ENCODE results near the gene GABRA6. TPM values are rescaled to one million over a fixed set of nuclear protein-coding genes. Genes with fewer than 3 reads are reported as not detected.
"Not testable (repeated sequence)": the region's sequence is repeated elsewhere in the genome, so short reads cannot be mapped to it uniquely, and the experiment has no call there.

The GABRA6 gene
- not detected for total RNA-seq
- long read RNA-seq: 0 reads

DNA sequence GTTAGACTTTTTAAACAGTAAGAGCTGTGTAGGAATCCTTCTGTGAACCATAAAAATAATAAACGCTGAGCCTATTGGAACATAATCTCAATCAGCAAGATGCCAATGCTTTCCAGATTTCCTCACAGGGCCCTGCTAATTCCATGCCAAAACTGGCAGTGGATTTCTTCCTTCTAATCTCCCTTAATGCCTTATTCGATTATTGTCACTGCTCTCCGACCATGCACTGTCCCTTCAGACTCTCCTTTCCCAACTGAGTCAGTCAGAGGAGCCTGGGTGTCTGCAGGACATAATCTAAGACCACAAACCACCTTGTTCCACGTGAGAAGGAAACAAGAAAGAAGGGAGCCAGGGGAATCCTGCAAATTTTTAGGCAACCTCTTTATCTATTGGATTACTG is at the start of gene GABRA6:
TSS of gene GABRA6 (plus strand) at position 261 of the 400 bp plus-strand sequence. CDS start 269 bp downstream, outside the sequence.
- no peak for DNase-seq (ENCODE audit: low spot score)

GRCh38 chr5:161637591-161637990 is 47.9 kb upstream of the GABRA6 start:
- no peak for DNase-seq (ENCODE audit: low spot score)

DNA sequence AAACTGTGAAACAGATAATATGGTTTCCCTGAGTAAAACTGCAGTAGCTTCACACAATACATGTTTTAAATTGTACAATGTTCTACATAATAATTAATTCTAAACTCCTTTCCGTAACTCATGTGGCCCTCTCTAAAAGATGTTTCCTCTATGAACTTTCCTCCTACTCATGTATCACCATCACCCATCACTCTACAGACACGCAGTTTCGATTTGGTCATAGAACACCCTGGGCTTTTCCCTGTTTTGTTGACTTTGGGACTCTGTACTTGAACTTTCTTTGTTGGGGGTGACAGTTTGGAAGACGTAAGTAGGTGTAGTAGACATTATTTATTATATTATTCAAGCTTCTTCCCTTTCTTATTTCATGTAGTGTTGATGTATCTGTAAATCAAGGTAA is 44.1 kb upstream of the GABRA6 start:
- DNase-seq (ENCODE audit: low spot score): no peak

- DNase-seq (ENCODE audit: low spot score): no peak
These were observed 40.3 kb upstream of the GABRA6 start for GRCh38 chr5:161645264-161645663.

DNA sequence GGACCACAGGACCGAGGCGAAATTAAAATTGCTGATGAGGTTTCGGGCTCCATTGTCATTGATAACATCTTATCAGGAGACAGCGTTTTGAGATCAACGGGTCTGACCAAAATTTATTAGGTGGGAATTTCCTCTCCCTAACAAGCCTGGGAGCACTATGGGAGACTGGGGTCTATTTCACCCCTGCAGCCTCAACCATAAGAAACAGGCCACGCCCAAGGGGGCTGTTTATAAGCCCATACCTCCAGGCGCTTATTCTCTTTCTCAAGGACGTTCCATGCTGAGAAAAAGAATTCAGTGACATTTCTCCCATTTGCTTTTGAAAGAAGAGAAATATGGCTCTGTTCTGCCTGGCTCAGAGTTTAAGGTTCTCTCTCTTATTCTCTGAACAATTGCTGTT is 33.6 kb upstream of the GABRA6 start:
- not testable (repeated sequence) for DNase-seq (ENCODE audit: low spot score)

DNA sequence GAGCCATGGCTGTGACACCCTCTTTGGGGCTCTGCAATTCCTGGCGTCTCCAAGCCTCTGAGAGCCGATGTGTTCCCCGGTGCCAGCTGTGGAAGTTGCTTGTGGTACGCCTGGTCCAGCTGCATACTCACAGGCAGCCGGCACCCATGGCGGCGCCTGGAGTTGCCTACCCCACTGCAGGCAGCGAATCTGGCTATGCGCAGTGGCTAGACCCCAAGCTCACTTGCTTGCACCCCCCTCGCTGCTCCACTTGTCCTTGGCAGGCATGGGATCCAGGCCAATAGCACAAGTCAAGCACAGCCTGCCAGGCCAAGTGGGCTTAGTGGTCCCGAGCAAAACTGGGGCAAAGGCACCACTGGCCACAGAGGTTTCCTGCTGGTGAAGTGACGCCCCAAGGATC is 24.7 kb upstream of the GABRA6 start:
- DNase-seq (ENCODE audit: low spot score): no peak

DNA sequence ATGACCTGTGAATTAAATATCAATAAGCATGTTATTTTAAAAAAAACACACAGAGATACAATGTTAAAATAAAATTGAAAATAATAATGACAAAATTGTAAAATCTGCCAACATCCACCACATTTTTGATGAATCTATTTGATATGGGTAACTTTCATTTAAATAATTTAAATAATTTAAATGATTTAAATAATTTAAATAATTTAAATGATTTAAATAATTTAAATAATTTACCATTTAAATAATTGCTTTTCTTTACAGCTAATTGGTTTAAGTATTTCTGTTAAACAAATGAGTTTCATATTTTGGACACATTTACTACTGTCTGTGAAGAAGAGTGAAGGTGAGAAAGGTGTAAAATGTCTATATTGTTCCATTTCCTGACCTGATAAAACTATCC is 22.1 kb upstream of the GABRA6 start:
- DNase-seq (ENCODE audit: low spot score): no peak

- DNase-seq (ENCODE audit: low spot score): no peak
These were observed 9.4 kb upstream of the GABRA6 start for GRCh38 chr5:161676103-161676502.

DNA sequence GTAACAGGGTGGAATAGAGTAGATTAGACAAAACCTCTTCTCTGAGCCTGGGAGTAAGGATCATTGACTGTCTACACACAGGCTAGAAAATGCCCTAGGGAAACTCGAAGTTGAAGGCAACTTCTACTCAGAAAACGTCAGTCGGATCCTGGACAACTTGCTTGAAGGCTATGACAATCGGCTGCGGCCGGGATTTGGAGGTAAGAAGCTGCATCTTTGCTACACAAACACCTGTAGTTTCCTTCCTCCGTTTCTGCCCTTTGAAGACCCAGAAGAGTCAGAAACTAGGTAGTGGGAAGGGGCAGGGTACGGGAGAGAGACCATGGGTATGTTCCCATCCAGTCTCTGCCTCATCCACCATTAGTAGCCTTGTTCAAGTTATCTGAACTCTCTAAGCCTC is 628 bp downstream of the GABRA6 start:
- no peak for DNase-seq (ENCODE audit: low spot score)

DNA sequence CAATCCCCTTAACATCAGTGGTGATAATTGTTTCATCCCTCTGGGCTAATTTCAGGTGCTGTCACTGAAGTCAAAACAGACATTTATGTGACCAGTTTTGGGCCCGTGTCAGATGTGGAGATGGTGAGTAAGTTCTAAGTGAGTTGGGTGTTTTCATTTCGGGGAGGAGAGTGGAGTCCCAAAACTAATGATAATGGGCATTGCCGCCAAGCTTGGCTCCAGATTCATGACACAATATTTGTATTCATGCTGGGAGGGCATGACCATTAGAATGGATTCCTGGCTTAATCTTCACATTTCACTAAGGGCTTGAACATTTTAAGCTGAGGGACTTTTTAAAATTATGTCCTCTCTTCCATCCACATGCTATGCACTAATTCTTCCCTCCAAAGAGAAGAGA is 1.4 kb downstream of the GABRA6 start:
- no peak for DNase-seq (ENCODE audit: low spot score)

DNA sequence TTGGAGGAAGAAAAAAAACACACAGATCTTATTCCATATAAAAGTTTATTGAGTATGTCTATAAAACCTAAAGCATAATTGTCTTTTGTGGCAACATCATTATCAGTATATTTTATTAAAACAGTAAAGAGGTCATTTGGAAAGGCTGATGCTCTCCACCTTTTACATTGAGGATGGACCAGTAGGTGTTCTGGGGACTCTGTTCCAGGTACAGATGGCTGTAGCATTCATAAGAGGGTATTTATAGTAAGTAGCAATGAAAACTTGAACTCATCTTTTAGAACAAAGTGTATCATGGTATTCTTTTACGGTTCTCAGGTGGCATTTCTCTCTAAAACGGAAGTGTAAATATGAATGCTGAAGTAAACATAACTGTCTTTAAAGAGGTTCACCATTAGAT is 1.8 kb downstream of the GABRA6 start:
- DNase-seq (ENCODE audit: low spot score): no peak

GRCh38 chr5:161691911-161692310 is 6.4 kb downstream of the GABRA6 start:
- DNase-seq (ENCODE audit: low spot score): no peak

GRCh38 chr5:161697001-161697400 is 11.5 kb downstream of the GABRA6 start:
- DNase-seq (ENCODE audit: low spot score): no peak

DNA sequence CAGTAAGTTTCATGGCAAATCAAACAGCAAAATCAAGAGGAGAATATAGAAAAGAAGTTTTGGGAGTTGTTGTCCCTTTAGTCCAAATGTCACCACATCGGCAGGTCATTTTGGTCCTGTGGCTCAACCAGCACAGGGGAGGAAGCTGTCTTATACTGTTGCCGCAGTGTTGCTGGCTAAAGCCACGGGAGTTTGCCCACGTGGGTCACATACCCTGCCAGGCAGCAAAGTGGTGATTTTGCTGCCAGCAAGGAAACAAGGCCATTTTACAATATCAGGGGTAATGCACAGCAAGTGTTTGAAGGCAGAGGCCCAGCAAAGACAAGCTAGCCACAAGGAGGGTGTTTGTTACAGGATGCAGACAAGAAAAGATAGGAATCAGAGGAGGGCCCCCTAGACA is 14.5 kb downstream of the GABRA6 start:
- DNase-seq (ENCODE audit: low spot score): no peak

DNA sequence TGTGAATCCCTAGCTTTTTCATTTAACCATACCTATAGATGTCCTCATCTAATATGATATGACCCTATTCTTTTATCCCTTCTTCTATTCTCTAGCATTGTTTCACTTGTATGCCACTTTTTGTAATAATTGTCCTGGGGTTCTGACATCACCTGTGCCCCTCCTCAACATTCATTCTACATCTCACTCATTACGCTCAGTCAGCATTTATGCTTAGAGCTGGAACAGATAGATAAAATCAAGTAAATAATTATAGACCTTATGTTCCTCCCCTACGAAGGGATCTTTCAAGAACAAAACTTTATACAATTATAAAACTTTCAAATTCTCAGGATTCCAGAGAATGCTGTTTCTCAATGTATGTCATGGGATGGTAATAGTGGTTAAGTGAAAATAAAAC is 18.0 kb downstream of the GABRA6 start:
- no peak for DNase-seq (ENCODE audit: low spot score)

- DNase-seq (ENCODE audit: low spot score): no peak
These were observed 21.9 kb downstream of the GABRA6 start for GRCh38 chr5:161707382-161707781.

DNA sequence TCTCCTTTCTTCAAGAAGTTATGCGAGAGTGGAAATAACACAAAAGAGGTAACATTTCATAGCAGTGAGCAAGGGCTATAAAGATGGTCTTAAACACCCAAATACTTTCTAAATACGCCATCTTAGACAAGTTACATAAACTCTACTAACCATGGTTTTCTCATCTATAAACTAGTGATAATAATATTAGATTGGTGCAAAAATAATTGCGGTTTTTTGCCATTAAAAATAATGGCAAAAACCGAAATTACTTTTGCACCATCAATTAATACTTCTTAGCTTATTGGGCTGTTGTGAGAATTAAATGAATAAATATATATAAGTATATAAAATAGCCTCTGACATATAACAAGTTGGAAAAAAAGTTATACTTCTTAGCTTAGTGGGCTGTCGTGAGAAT is 23.7 kb downstream of the GABRA6 start:
- DNase-seq (ENCODE audit: low spot score): no peak

- no peak for DNase-seq (ENCODE audit: low spot score)
These were observed 27.5 kb downstream of the GABRA6 start for GRCh38 chr5:161713042-161713441.

- DNase-seq (ENCODE audit: low spot score): no peak
These were observed 33.6 kb downstream of the GABRA6 start for GRCh38 chr5:161719157-161719556.

DNA sequence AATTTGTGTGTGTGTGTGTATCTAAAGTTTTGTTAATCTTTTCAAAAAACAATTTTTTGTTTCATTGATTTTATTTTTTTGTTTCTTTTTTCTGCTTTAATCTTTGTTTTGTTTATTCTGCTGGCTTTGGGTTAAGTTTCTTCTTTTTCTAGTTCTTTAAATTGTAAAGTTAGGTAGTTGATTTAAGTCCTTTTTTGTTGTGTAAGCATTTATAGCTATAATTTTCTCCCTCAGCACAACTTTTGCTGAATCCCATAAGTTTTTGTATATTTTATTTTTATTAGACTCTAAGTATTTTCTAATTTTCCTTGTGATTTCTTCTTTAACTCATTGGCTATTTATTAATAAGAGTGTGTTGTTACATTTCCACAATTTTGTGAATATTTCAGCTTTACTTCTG is 34.9 kb downstream of the GABRA6 start:
- no peak for DNase-seq (ENCODE audit: low spot score)

DNA sequence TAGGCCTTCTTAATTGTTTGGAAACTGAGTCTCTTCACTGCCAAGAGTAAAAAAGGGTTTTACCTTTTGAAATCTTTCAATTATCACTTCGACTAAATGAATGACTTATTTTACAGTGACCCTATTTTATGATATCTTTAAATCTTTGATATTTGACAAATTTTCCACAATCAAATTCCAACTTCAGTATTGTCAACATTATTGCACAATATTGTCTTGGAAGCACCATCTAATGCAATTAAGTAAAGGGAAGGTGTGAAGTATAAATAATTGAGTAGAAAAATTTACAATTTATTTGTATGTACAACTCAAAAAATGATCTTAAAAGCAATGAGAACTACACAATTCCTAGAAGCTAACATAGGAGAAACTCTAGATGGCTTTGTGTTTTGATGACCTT is 49.2 kb downstream of the GABRA6 start:
- no peak for DNase-seq (ENCODE audit: low spot score)

DNA sequence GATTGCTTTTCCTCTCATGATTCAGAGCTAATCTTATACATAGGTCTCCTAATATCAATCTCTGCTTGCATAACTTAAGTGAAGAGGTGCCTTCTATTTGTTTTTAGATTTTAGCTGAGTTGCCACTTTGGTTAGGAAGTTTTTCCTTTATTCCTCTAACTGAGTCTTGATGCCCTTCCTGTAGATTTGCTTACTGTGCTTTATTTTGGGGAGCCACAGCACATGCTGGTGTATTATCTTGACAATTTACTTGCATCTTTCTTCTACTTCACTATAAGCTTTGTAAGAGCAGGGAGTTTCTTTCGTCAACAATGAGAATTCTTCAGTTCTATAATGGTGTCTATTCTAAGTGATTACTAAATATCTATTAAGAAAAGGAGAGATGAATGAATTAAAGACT is 54.9 kb downstream of the GABRA6 start:
- no peak for DNase-seq (ENCODE audit: low spot score)

- DNase-seq (ENCODE audit: low spot score): no peak
These were observed 58.8 kb downstream of the GABRA6 start for GRCh38 chr5:161744276-161744675.

GRCh38 chr5:161745392-161745791 is 59.9 kb downstream of the GABRA6 start:
- no peak for DNase-seq (ENCODE audit: low spot score)
